Iris pigment epithelial cell (primary cell): Measurements from ENCODE around the gene BSND.

Experiments used
- DNase-seq: peaks from one replicate; pipeline ENCODE4 v3.0.0-alpha.2; 2011; ENCODE audit warnings: low read depth

BSND gene

GRCh38 chr1:54976747-54977146 is 22.0 kb upstream of the BSND start:
- no peak for DNase-seq

- no peak for DNase-seq
Observed at GRCh38 chr1:54977533-54978297, 21.0 kb upstream of the BSND start.

GRCh38 chr1:54978528-54979326 is 20.0 kb upstream of the BSND start:
- DNase-seq = no peak

GRCh38 chr1:54979327-54979891 is 19.3 kb upstream of the BSND start:
- no peak for DNase-seq

- no peak for DNase-seq
Observed at GRCh38 chr1:54980046-54980527, 18.6 kb upstream of the BSND start.

- DNase-seq = no peak
Observed at GRCh38 chr1:54980528-54981241, 18.0 kb upstream of the BSND start, which contains the start of gene TMEM61. Gene TMEM61 (plus strand): TSS chr1:54980628. CDS start chr1:54981066, 438 bp downstream.

GRCh38 chr1:54981466-54981865 is 17.3 kb upstream of the BSND start:
- DNase-seq = no peak

- DNase-seq = no peak
Observed at GRCh38 chr1:54982739-54983138, 16.0 kb upstream of the BSND start.

GRCh38 chr1:54984131-54984842 is 14.4 kb upstream of the BSND start:
- DNase-seq = no peak

GRCh38 chr1:54985556-54985955 is 13.2 kb upstream of the BSND start:
- no peak for DNase-seq

GRCh38 chr1:54986025-54986424 is 12.7 kb upstream of the BSND start:
- no peak for DNase-seq

- DNase-seq = no peak
Observed at GRCh38 chr1:54986533-54986932, 12.2 kb upstream of the BSND start.

GRCh38 chr1:54987427-54987826 is 11.3 kb upstream of the BSND start:
- no peak for DNase-seq

GRCh38 chr1:54987919-54988705 is 10.6 kb upstream of the BSND start:
- peak; percentile 59 for DNase-seq

GRCh38 chr1:54988975-54989374 is 9.8 kb upstream of the BSND start:
- no peak for DNase-seq

GRCh38 chr1:54989473-54989872 is 9.3 kb upstream of the BSND start:
- no peak for DNase-seq

- peak; percentile 39 for DNase-seq
Observed at GRCh38 chr1:54989968-54990810, 8.5 kb upstream of the BSND start.

GRCh38 chr1:54990916-54991315 is 7.8 kb upstream of the BSND start:
- no peak for DNase-seq

GRCh38 chr1:54991939-54992338 is 6.8 kb upstream of the BSND start:
- DNase-seq = no peak

- no peak for DNase-seq
Observed at GRCh38 chr1:54993140-54993539, 5.6 kb upstream of the BSND start.
